HepG2 (cell line): ENCODE measurements around the gene CNP. TPM values are rescaled to one million over a fixed set of nuclear protein-coding genes. Genes with fewer than 3 reads are reported as not detected.

Experiments used
- ARID5B ChIP-seq: IDR thresholded peaks from 2 replicates; pipeline ENCODE4 v1.4.0; 2020; ENCODE audit warnings: mild to moderate bottlenecking, missing genetic modification reagents
- DNMT3B ChIP-seq: conservative IDR thresholded peaks from 2 replicates; pipeline ENCODE4 v1.6.1; 2016; ENCODE audit warnings: missing biosample characterization, control low read depth
- DRAP1 ChIP-seq: IDR thresholded peaks from 2 replicates; pipeline ENCODE4 v1.6.1; 2016; ENCODE audit warnings: missing genetic modification reagents, missing compliant biosample characterization
- HDAC1 ChIP-seq: sonication (generic); formaldehyde crosslinking; IDR thresholded peaks from 2 replicates; pipeline ENCODE4 v1.5.1; 2020; ENCODE audit warnings: mild to moderate bottlenecking, missing genetic modification reagents
- JUN ChIP-seq: sonication (generic); formaldehyde crosslinking; IDR thresholded peaks from 2 replicates; pipeline ENCODE4 v1.4.0; 2020; ENCODE audit warnings: mild to moderate bottlenecking, missing genetic modification reagents
- KDM3A ChIP-seq: IDR thresholded peaks from 2 replicates; pipeline ENCODE4 v1.6.1; 2018; ENCODE audit warnings: low read depth, missing compliant biosample characterization
- KLF16 ChIP-seq, 2 experiments: sonication (generic) in 1 of 2; formaldehyde crosslinking in 1 of 2; IDR thresholded peaks; 2 replicates each; pipeline versions ENCODE4 v1.6.1 to v1.8.0; 2016 to 2023; ENCODE audit warnings: missing genetic modification reagents in 2 of 2, missing compliant biosample characterization in 1 of 2
- MEF2D ChIP-seq: sonication (generic); formaldehyde crosslinking; IDR thresholded peaks from 2 replicates; pipeline ENCODE4 v1.5.1; 2020; ENCODE audit warnings: mild to moderate bottlenecking, missing genetic modification reagents
- NR2F6 ChIP-seq, 2 experiments: IDR thresholded peaks; 2 replicates each; pipeline ENCODE4 v1.6.1; 2016; ENCODE audit warnings: antibody characterized with exemption in 1 of 2, mild to moderate bottlenecking in 1 of 2
- PLSCR1 ChIP-seq: sonication (generic); formaldehyde crosslinking; IDR thresholded peaks from 2 replicates; pipeline ENCODE4 v1.5.0; 2020; ENCODE audit warnings: missing genetic modification reagents, mild to moderate bottlenecking, borderline replicate concordance
- TP53 ChIP-seq: sonication (generic); formaldehyde crosslinking; conservative IDR thresholded peaks from 2 replicates; pipeline ENCODE4 v1.4.0; 2020; ENCODE audit warnings: missing genetic modification reagents
- ZFX ChIP-seq: sonication (generic); formaldehyde crosslinking; IDR thresholded peaks from 2 replicates; pipeline ENCODE4 v1.4.0; 2020; ENCODE audit warnings: mild to moderate bottlenecking, low read depth, missing genetic modification reagents, moderate library complexity
- ZNF33B ChIP-seq: sonication (generic); formaldehyde crosslinking; IDR thresholded peaks from 2 replicates; pipeline ENCODE4 v1.5.1; 2020; ENCODE audit warnings: mild to moderate bottlenecking, missing genetic modification reagents
- ZNF605 ChIP-seq: sonication (generic); formaldehyde crosslinking; IDR thresholded peaks from 2 replicates; pipeline ENCODE4 v1.8.0; 2022; ENCODE audit warnings: mild to moderate bottlenecking, missing genetic modification reagents
- ZNF713 ChIP-seq: sonication (generic); formaldehyde crosslinking; IDR thresholded peaks from 2 replicates; pipeline ENCODE4 v1.4.0; 2020; ENCODE audit warnings: mild to moderate bottlenecking, missing genetic modification reagents
- polyA plus RNA-seq, 8 experiments: library from polyadenylated mRNA; depleted of rRNA in 3 of 8; stranded (reverse) in 7 of 8; unstranded in 1 of 8; fragments of >200 nt; fragmentation: Illumina TruSeq in 4 of 8; extraction: Trizol in 4 of 8; gene quantifications; 2 replicates each; pipeline versions ENCODE4 v1.2.1 to v1.2.3, GENCODE V29; 2011 to 2016; ENCODE audit warnings: low read depth in 4 of 8, missing spikeins in 1 of 8, mixed read lengths in 1 of 8; ENCODE audit not compliant: insufficient read depth in 1 of 8
- total RNA-seq, 5 experiments: library from RNA; depleted of rRNA; stranded (reverse); fragments of >200 nt; fragmentation: Illumina TruSeq; extraction: Trizol; gene quantifications; 2 replicates each; pipeline ENCODE4 v1.2.3, GENCODE V29; 2016; ENCODE audit warnings: low read depth in 1 of 5
- TF ChIP-seq, protein P1 (sequence below): sonication (generic); formaldehyde crosslinking; IDR thresholded peaks from 2 replicates; pipeline ENCODE4 v1.4.0; 2020; ENCODE audit warnings: missing genetic modification reagents, low read depth, mild to moderate bottlenecking, borderline replicate concordance
- TF ChIP-seq, protein P2 (sequence below): IDR thresholded peaks from 2 replicates; pipeline ENCODE4 v1.6.1; 2016; ENCODE audit warnings: low read depth
- TF ChIP-seq, protein P3 (sequence below): IDR thresholded peaks from 2 replicates; pipeline ENCODE4 v1.6.1; 2016; ENCODE audit warnings: mild to moderate bottlenecking, missing biosample characterization, missing genetic modification reagents
- TF ChIP-seq, protein P4 (sequence below): sonication (generic); formaldehyde crosslinking; IDR thresholded peaks from 2 replicates; pipeline ENCODE4 v1.8.1; 2023; ENCODE audit warnings: missing genetic modification reagents, mild to moderate bottlenecking, borderline replicate concordance

Gene CNP
- total and polyA plus RNA-seq, 2 of the 13 experiments (the other 11 are each of a cell fraction or from before 2014, with no cell fraction given) = 97.2 to 161 TPM

GRCh38 chr17:41930009-41930832 lies 36.4 kb upstream of the CNP start, which contains the start of gene ODAD4 (continued):
- TF ChIP-seq KLF16 (CRISPR knock-in tag; IDR thresholded peaks at IDR 0.05) (peak in 1 of 2 experiments; percentile 88; a peak in 2 of 4 replicates), ARID5B (peak; percentile 63; the same call in 1 of the 2 replicates), DRAP1 (peak; percentile 84), JUN (CRISPR knock-in tag) (0 out of 2 replicates have a peak, but pooled peaks have one; percentile 58), HDAC1 (CRISPR knock-in tag) (peak; percentile 77), ZFX (CRISPR knock-in tag) (peak; percentile 80), PLSCR1 (no peak), ZNF713 (CRISPR knock-in tag) (peak; percentile 92; the same call in 1 of the 2 replicates), NR2F6 (IDR thresholded peaks at IDR 0.05) (no peak), NR2F6 (CRISPR knock-in tag; IDR thresholded peaks at IDR 0.05) (peak; percentile 66), MEF2D (CRISPR knock-in tag) (peak; percentile 97), TP53 (CRISPR knock-in tag) (no peak), DNMT3B (CRISPR knock-in tag) (peak; percentile 60; the same call in 1 of the 2 replicates), KDM3A (CRISPR knock-in tag) (peak; percentile 57; the same call in 1 of the 2 replicates), ZNF33B (CRISPR knock-in tag) (peak; percentile 84; the same call in 1 of the 2 replicates), ZNF605 (CRISPR knock-in tag) (peak; percentile 96)
- TF ChIP-seq, protein P1, sequence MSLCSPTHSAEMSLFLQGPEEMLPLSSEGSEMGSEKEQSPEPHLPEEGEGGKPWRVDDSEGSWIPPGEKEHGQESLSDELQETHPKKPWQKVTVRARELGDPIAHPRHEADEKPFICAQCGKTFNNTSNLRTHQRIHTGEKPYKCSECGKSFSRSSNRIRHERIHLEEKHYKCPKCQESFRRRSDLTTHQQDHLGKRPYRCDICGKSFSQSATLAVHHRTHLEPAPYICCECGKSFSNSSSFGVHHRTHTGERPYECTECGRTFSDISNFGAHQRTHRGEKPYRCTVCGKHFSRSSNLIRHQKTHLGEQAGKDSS = peak; percentile 100
- TF ChIP-seq, protein P2, sequence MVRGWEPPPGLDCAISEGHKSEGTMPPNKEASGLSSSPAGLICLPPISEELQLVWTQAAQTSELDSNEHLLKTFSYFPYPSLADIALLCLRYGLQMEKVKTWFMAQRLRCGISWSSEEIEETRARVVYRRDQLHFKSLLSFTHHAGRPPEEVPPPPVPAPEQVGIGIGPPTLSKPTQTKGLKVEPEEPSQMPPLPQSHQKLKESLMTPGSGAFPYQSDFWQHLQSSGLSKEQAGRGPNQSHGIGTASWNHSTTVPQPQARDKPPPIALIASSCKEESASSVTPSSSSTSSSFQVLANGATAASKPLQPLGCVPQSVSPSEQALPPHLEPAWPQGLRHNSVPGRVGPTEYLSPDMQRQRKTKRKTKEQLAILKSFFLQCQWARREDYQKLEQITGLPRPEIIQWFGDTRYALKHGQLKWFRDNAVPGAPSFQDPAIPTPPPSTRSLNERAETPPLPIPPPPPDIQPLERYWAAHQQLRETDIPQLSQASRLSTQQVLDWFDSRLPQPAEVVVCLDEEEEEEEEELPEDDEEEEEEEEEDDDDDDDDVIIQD = peak; percentile 53; the same call in 1 of the 2 replicates
- TF ChIP-seq, protein P3, sequence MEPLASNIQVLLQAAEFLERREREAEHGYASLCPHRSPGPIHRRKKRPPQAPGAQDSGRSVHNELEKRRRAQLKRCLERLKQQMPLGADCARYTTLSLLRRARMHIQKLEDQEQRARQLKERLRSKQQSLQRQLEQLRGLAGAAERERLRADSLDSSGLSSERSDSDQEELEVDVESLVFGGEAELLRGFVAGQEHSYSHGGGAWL (CRISPR knock-in tag) = peak; percentile 80
- TF ChIP-seq, protein P4, sequence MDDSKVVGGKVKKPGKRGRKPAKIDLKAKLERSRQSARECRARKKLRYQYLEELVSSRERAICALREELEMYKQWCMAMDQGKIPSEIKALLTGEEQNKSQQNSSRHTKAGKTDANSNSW (CRISPR knock-in tag) = no peak
